HepG2 (cell line): ENCODE measurements around the gene MYL12B. TPM values are rescaled to one million over a fixed set of nuclear protein-coding genes. Genes with fewer than 3 reads are reported as not detected.

ENCODE experiments used
- NFE2 ChIP-seq: sonication (generic); formaldehyde crosslinking; IDR thresholded peaks from 2 replicates; pipeline ENCODE4 v1.4.0; 2020; ENCODE audit warnings: missing genetic modification reagents
- TBL1XR1 ChIP-seq: fragments of 150-350 bp; IDR thresholded peaks from 2 replicates; pipeline ENCODE4 v1.6.1; 2014; ENCODE audit warnings: borderline replicate concordance, low read length; ENCODE audit not compliant: partially characterized antibody
- ZNF792 ChIP-seq: IDR thresholded peaks from 2 replicates; pipeline ENCODE4 v1.6.1; 2016
- polyA plus RNA-seq, 8 experiments: library from polyadenylated mRNA; depleted of rRNA in 3 of 8; stranded (reverse) in 7 of 8; unstranded in 1 of 8; fragments of >200 nt; fragmentation: Illumina TruSeq in 4 of 8; extraction: Trizol in 4 of 8; gene quantifications; 2 replicates each; pipeline versions ENCODE4 v1.2.1 to v1.2.3, GENCODE V29; 2011 to 2016; ENCODE audit warnings: low read depth in 4 of 8, missing spikeins in 1 of 8, mixed read lengths in 1 of 8; ENCODE audit not compliant: insufficient read depth in 1 of 8
- total RNA-seq, 5 experiments: library from RNA; depleted of rRNA; stranded (reverse); fragments of >200 nt; fragmentation: Illumina TruSeq; extraction: Trizol; gene quantifications; 2 replicates each; pipeline ENCODE4 v1.2.3, GENCODE V29; 2016; ENCODE audit warnings: low read depth in 1 of 5
- TF ChIP-seq, protein P1 (sequence below): sonication (generic); formaldehyde crosslinking; IDR thresholded peaks from 2 replicates; pipeline ENCODE4 v1.5.0; 2020; ENCODE audit warnings: mild to moderate bottlenecking, missing genetic modification reagents, borderline replicate concordance
- TF ChIP-seq, protein P2 (sequence below): sonication (generic); formaldehyde crosslinking; IDR thresholded peaks from 2 replicates; pipeline ENCODE4 v1.4.0; 2020; ENCODE audit warnings: missing genetic modification reagents
- TF ChIP-seq, protein P3 (sequence below): sonication (generic); formaldehyde crosslinking; IDR thresholded peaks from 2 replicates; pipeline ENCODE4 v1.4.0; 2020; ENCODE audit warnings: missing genetic modification reagents, borderline replicate concordance
- TF ChIP-seq, protein P4 (sequence below): IDR thresholded peaks from 2 replicates; pipeline ENCODE4 v1.6.1; 2016; ENCODE audit warnings: low read depth, missing genetic modification reagents, missing compliant biosample characterization

MYL12B gene
- total and polyA plus RNA-seq, 2 of the 13 experiments (the other 11 are each of a cell fraction or from before 2014, with no cell fraction given): 265 to 340 TPM

DNA sequence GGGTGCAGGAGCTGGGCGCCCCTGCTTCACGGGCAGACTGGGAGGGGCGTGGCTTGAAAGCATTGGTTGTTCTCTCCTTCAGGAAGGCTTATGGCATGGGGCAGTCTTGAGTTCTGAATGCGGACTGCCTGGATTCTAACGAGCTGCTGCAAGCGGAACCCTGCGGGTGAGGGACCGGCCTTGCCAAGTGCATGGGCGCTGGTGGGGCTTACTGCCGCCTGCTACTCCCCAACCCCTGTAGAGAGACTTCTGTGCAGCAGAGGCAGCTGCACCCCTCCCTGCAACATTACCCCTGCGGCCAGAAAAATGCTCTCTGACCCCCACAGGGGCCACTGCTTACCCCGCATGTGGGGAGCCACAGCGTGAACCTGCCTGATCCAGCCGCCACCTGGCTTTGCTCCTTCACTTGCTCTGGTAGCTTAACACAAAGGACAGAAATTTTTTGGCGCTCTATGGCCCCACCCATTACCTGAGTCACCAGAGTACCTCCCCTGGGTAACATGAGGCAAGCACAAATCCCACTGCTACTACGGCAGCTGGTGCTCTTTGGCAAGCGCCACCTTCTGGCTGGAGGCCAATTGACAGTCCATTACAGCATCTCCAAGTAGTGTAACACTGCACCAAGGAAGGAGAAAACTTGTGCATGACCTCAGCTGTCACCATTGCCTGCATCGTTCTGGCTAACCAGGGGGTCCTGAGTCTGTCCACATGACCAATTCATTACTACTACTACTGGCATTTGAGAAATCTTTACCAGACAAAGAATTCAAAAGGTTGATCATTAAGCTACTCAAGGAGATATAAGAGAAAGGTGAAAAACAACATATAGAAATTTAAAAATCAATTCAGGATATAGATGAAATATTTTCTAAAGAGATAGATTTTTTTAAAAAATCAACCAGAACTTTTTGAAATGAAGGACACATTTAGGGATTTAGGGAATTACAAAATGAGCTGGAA is 35.4 kb downstream of the MYL12B start (continued):
- TF ChIP-seq, protein P1, sequence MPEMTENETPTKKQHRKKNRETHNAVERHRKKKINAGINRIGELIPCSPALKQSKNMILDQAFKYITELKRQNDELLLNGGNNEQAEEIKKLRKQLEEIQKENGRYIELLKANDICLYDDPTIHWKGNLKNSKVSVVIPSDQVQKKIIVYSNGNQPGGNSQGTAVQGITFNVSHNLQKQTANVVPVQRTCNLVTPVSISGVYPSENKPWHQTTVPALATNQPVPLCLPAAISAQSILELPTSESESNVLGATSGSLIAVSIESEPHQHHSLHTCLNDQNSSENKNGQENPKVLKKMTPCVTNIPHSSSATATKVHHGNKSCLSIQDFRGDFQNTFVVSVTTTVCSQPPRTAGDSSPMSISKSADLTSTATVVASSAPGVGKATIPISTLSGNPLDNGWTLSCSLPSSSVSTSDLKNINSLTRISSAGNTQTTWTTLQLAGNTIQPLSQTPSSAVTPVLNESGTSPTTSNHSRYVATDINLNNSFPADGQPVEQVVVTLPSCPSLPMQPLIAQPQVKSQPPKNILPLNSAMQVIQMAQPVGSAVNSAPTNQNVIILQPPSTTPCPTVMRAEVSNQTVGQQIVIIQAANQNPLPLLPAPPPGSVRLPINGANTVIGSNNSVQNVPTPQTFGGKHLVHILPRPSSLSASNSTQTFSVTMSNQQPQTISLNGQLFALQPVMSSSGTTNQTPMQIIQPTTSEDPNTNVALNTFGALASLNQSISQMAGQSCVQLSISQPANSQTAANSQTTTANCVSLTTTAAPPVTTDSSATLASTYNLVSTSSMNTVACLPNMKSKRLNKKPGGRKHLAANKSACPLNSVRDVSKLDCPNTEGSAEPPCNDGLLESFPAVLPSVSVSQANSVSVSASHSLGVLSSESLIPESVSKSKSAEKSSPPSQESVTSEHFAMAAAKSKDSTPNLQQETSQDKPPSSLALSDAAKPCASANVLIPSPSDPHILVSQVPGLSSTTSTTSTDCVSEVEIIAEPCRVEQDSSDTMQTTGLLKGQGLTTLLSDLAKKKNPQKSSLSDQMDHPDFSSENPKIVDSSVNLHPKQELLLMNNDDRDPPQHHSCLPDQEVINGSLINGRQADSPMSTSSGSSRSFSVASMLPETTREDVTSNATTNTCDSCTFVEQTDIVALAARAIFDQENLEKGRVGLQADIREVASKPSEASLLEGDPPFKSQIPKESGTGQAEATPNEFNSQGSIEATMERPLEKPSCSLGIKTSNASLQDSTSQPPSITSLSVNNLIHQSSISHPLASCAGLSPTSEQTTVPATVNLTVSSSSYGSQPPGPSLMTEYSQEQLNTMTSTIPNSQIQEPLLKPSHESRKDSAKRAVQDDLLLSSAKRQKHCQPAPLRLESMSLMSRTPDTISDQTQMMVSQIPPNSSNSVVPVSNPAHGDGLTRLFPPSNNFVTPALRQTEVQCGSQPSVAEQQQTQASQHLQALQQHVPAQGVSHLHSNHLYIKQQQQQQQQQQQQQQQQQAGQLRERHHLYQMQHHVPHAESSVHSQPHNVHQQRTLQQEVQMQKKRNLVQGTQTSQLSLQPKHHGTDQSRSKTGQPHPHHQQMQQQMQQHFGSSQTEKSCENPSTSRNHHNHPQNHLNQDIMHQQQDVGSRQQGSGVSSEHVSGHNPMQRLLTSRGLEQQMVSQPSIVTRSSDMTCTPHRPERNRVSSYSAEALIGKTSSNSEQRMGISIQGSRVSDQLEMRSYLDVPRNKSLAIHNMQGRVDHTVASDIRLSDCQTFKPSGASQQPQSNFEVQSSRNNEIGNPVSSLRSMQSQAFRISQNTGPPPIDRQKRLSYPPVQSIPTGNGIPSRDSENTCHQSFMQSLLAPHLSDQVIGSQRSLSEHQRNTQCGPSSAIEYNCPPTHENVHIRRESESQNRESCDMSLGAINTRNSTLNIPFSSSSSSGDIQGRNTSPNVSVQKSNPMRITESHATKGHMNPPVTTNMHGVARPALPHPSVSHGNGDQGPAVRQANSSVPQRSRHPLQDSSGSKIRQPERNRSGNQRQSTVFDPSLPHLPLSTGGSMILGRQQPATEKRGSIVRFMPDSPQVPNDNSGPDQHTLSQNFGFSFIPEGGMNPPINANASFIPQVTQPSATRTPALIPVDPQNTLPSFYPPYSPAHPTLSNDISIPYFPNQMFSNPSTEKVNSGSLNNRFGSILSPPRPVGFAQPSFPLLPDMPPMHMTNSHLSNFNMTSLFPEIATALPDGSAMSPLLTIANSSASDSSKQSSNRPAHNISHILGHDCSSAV (CRISPR knock-in tag): no peak
- TF ChIP-seq ZNF792 (peak; percentile 64), TBL1XR1 (no peak), NFE2 (CRISPR knock-in tag) (no peak)
- TF ChIP-seq, protein P2, sequence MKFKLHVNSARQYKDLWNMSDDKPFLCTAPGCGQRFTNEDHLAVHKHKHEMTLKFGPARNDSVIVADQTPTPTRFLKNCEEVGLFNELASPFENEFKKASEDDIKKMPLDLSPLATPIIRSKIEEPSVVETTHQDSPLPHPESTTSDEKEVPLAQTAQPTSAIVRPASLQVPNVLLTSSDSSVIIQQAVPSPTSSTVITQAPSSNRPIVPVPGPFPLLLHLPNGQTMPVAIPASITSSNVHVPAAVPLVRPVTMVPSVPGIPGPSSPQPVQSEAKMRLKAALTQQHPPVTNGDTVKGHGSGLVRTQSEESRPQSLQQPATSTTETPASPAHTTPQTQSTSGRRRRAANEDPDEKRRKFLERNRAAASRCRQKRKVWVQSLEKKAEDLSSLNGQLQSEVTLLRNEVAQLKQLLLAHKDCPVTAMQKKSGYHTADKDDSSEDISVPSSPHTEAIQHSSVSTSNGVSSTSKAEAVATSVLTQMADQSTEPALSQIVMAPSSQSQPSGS (CRISPR knock-in tag): peak; percentile 84
- TF ChIP-seq, protein P3, sequence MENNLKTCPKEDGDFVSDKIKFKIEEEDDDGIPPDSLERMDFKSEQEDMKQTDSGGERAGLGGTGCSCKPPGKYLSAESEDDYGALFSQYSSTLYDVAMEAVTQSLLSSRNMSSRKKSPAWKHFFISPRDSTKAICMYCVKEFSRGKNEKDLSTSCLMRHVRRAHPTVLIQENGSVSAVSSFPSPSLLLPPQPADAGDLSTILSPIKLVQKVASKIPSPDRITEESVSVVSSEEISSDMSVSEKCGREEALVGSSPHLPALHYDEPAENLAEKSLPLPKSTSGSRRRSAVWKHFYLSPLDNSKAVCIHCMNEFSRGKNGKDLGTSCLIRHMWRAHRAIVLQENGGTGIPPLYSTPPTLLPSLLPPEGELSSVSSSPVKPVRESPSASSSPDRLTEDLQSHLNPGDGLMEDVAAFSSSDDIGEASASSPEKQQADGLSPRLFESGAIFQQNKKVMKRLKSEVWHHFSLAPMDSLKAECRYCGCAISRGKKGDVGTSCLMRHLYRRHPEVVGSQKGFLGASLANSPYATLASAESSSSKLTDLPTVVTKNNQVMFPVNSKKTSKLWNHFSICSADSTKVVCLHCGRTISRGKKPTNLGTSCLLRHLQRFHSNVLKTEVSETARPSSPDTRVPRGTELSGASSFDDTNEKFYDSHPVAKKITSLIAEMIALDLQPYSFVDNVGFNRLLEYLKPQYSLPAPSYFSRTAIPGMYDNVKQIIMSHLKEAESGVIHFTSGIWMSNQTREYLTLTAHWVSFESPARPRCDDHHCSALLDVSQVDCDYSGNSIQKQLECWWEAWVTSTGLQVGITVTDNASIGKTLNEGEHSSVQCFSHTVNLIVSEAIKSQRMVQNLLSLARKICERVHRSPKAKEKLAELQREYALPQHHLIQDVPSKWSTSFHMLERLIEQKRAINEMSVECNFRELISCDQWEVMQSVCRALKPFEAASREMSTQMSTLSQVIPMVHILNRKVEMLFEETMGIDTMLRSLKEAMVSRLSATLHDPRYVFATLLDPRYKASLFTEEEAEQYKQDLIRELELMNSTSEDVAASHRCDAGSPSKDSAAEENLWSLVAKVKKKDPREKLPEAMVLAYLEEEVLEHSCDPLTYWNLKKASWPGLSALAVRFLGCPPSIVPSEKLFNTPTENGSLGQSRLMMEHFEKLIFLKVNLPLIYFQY (CRISPR knock-in tag): 0 out of 2 replicates have a peak, but pooled peaks have one; percentile 50
- TF ChIP-seq, protein P4, sequence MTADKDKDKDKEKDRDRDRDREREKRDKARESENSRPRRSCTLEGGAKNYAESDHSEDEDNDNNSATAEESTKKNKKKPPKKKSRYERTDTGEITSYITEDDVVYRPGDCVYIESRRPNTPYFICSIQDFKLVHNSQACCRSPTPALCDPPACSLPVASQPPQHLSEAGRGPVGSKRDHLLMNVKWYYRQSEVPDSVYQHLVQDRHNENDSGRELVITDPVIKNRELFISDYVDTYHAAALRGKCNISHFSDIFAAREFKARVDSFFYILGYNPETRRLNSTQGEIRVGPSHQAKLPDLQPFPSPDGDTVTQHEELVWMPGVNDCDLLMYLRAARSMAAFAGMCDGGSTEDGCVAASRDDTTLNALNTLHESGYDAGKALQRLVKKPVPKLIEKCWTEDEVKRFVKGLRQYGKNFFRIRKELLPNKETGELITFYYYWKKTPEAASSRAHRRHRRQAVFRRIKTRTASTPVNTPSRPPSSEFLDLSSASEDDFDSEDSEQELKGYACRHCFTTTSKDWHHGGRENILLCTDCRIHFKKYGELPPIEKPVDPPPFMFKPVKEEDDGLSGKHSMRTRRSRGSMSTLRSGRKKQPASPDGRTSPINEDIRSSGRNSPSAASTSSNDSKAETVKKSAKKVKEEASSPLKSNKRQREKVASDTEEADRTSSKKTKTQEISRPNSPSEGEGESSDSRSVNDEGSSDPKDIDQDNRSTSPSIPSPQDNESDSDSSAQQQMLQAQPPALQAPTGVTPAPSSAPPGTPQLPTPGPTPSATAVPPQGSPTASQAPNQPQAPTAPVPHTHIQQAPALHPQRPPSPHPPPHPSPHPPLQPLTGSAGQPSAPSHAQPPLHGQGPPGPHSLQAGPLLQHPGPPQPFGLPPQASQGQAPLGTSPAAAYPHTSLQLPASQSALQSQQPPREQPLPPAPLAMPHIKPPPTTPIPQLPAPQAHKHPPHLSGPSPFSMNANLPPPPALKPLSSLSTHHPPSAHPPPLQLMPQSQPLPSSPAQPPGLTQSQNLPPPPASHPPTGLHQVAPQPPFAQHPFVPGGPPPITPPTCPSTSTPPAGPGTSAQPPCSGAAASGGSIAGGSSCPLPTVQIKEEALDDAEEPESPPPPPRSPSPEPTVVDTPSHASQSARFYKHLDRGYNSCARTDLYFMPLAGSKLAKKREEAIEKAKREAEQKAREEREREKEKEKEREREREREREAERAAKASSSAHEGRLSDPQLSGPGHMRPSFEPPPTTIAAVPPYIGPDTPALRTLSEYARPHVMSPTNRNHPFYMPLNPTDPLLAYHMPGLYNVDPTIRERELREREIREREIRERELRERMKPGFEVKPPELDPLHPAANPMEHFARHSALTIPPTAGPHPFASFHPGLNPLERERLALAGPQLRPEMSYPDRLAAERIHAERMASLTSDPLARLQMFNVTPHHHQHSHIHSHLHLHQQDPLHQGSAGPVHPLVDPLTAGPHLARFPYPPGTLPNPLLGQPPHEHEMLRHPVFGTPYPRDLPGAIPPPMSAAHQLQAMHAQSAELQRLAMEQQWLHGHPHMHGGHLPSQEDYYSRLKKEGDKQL (CRISPR knock-in tag): no peak
